Calu3 (cell line): ENCODE data around the gene NRCAM. TPM values are rescaled to one million over a fixed set of nuclear protein-coding genes. Genes with fewer than 3 reads are reported as not detected.

Experiments used
- BruUV-seq: library from RNA; stranded (reverse); fragments of 400-500 nt; replicated peaks from 2 replicates; lab custom pipeline; 2021; lab: Mats Ljungman, UMichigan
- CTCF ChIA-PET: fragments of 300-600 bp; sonication (Branson Sonifier 250); formaldehyde crosslinking; loops from one replicate; lab custom pipeline; 2022; ENCODE audit warnings: antibody characterized with exemption; lab: Charles Lee
- DNase-seq: peaks from one replicate; pipeline ENCODE4 v3.0.0; 2022
- H3K27ac Mint-ChIP-seq: one replicate; pipeline ENCODE4 v1.8.0; 2022; ENCODE audit warnings: mixed read lengths; ENCODE audit not compliant: unreplicated experiment
- H3K27me3 Mint-ChIP-seq: one replicate; pipeline ENCODE4 v1.8.0; 2022; ENCODE audit warnings: mixed read lengths; ENCODE audit not compliant: unreplicated experiment
- H3K36me3 Mint-ChIP-seq: one replicate; pipeline ENCODE4 v1.8.0; 2022; ENCODE audit warnings: mild to moderate bottlenecking, moderate library complexity, mixed read lengths; ENCODE audit not compliant: insufficient read depth, unreplicated experiment
- H3K4me1 Mint-ChIP-seq: one replicate; pipeline ENCODE4 v1.8.0; 2022; ENCODE audit warnings: mild to moderate bottlenecking, low read depth, mixed read lengths; ENCODE audit not compliant: unreplicated experiment
- H3K4me3 Mint-ChIP-seq: one replicate; pipeline ENCODE4 v1.8.0; 2022; ENCODE audit warnings: mild to moderate bottlenecking, low read depth, moderate library complexity, mixed read lengths; ENCODE audit not compliant: unreplicated experiment
- H3K9me3 Mint-ChIP-seq: one replicate; pipeline ENCODE4 v1.8.0; 2022; ENCODE audit warnings: low read depth, mixed read lengths; ENCODE audit not compliant: unreplicated experiment
- intact Hi-C: fragments of 100-400 bp; cut with micrococcal nuclease; formaldehyde crosslinking; loops from one replicate; pipeline ENCODE4 v1.10.0; 2022; ENCODE audit not compliant: unreplicated experiment
- total RNA-seq: library from RNA; stranded (reverse); gene quantifications from 2 replicates; pipeline ENCODE4 v1.2.3, GENCODE V29; 2022
- TF ChIP-seq, protein P1 (sequence below): fragments of 200-600 bp; IDR thresholded peaks from one replicate; pipeline ENCODE4 v1.8.0; 2022; ENCODE audit warnings: antibody characterized with exemption; ENCODE audit not compliant: unreplicated experiment

Gene NRCAM
- total RNA-seq, 1 experiment from 2014 or later, result 15.0 TPM

DNA sequence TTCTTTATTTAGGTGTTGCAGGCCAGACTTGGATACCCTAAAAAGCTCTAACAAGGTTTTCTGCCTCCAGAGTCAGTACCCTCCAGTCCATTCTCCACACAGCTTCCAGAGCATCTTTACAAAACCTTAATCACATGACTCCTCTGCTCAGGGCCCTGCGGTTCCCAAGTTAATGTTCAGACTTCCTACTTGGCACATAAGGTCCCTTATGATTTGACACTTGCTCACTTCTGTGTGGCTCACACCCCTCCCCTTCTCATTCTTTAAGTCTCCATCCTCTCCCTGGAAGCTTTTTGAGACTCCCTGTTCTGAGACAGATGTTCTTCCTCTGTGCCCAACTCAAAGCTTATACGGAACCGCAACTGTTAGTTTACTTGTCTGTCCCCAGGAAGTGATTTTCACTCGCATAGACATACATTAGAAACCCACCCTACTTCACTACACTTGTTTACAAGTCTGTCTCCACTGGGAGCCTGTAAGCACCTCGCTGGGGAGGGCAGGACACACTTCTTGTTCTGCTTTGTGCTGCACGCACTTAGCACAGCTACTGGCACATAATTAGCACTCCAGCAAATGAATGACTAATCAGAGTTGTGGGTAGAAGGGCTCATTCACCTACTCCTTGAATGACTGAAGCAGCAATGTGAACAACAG is 171.8 kb downstream of the NRCAM start:
- DNase-seq, result no peak
- BruUV-seq, result no TSS peak
- Mint-ChIP-seq H3K36me3 (no peaks in the 10 kb centered on the region), H3K4me3 (no peak overlapping the region), H3K4me1 (peaks cover 22% of the 10 kb centered on the region), H3K27ac (no peak overlapping the region), H3K27me3 (no peaks in the 10 kb centered on the region), H3K9me3 (no peaks in the 10 kb centered on the region)
- TF ChIP-seq, protein P1, sequence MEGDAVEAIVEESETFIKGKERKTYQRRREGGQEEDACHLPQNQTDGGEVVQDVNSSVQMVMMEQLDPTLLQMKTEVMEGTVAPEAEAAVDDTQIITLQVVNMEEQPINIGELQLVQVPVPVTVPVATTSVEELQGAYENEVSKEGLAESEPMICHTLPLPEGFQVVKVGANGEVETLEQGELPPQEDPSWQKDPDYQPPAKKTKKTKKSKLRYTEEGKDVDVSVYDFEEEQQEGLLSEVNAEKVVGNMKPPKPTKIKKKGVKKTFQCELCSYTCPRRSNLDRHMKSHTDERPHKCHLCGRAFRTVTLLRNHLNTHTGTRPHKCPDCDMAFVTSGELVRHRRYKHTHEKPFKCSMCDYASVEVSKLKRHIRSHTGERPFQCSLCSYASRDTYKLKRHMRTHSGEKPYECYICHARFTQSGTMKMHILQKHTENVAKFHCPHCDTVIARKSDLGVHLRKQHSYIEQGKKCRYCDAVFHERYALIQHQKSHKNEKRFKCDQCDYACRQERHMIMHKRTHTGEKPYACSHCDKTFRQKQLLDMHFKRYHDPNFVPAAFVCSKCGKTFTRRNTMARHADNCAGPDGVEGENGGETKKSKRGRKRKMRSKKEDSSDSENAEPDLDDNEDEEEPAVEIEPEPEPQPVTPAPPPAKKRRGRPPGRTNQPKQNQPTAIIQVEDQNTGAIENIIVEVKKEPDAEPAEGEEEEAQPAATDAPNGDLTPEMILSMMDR, result no peak
- intact Hi-C loops, result no loop called here
- CTCF ChIA-PET, result interaction anchor here (0.6 kb wide), 1 partner anchor 111 kb away, joined by 3 read pairs; no protein-coding TSS in a partner anchor

DNA sequence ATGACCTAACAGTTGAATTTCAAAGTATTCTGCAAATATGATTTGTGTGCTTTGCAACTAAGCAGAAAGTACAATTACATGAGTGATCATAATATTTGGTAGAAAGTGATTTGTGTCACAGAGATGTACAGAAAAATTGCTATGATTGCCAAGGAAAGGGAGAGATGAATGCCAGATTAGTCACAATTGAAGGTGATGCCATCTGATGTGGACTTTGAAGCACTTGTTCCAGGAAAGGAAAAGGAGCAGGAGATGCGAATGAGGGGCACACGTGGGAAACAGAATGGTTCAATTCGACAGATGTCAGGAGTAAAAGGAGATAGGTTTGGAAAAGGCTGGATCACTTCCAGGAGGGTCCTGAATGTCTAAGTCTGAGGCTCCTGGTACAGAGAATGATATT is 173.0 kb downstream of the NRCAM start:
- Mint-ChIP-seq H3K27ac (no peak overlapping the region), H3K27me3 (no peaks in the 10 kb centered on the region), H3K4me3 (no peak overlapping the region), H3K9me3 (no peaks in the 10 kb centered on the region), H3K4me1 (peaks cover 22% of the 10 kb centered on the region), H3K36me3 (no peaks in the 10 kb centered on the region)
- DNase-seq, result no peak
- CTCF ChIA-PET, result no interaction called here
- intact Hi-C loops, result no loop called here
- BruUV-seq, result no TSS peak
- TF ChIP-seq, protein P1, result no peak

GRCh38 chr7:108282427-108282996 is 173.7 kb downstream of the NRCAM start:
- intact Hi-C loops, result no loop called here
- CTCF ChIA-PET, result no interaction called here
- Mint-ChIP-seq H3K9me3 (peaks cover under 1% of the 10 kb centered on the region), H3K4me1 (peaks cover 22% of the 10 kb centered on the region), H3K4me3 (no peak overlapping the region), H3K27me3 (no peaks in the 10 kb centered on the region), H3K36me3 (peaks cover under 1% of the 10 kb centered on the region), H3K27ac (no peak overlapping the region)
- TF ChIP-seq, protein P1, result no peak
- BruUV-seq, result no TSS peak
- DNase-seq, result no peak

DNA sequence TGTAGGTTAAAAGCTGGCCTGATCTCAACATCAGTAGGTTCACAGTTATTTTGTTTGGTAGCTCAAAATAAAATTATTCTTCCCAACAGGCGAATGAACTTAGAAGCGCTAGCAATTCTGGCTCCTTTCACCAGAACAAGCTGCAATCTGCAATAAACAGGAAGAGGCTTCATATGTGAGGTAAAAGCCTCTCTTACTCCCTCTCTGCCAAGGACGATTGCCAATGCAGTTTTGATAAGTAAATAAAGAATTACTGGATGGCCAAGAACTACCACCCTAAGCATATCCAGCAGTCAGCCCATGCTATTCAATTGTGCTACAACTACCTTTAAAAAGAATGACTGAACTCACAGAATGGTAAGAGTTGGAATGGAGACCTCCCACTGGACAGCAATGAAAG is 176.1 kb downstream of the NRCAM start:
- peaks cover 38% of the 10 kb centered on the region for H3K4me1 Mint-ChIP-seq
- no peak overlapping the region for H3K27ac Mint-ChIP-seq
- peaks cover 14% of the 10 kb centered on the region for H3K9me3 Mint-ChIP-seq
- no peak overlapping the region for H3K4me3 Mint-ChIP-seq
- H3K36me3 Mint-ChIP-seq, result peaks cover 4% of the 10 kb centered on the region
- CTCF ChIA-PET, result no interaction called here
- BruUV-seq, result no TSS peak
- no peaks in the 10 kb centered on the region for H3K27me3 Mint-ChIP-seq
- TF ChIP-seq, protein P1, result no peak
- intact Hi-C loops, result no loop called here
- DNase-seq, result no peak
